ENCODE measurements around the gene EPG5. TPM values are rescaled to one million over a fixed set of nuclear protein-coding genes. Genes with fewer than 3 reads are reported as not detected.
"Not testable (repeated sequence)": the region's sequence is repeated elsewhere in the genome, so short reads cannot be mapped to it uniquely, and the experiment has no call there.

EPG5 gene
- total RNA-seq, 1 experiment from 2014 or later: 22.7 TPM

- POLR2A ChIA-PET; CTCF ChIA-PET; H3K36me3 Mint-ChIP-seq; H3K4me3 Mint-ChIP-seq; ATAC-seq; H3K27ac Mint-ChIP-seq; DNase-seq (ENCODE audit: low spot score); H3K27me3 Mint-ChIP-seq (ENCODE audit: low read depth); H3K9me3 Mint-ChIP-seq: not testable (repeated sequence)
- H3K4me1 Mint-ChIP-seq: peaks cover 30% of the 10 kb centered on the region
Measured at GRCh38 chr18:45826716-45827115, 140.4 kb downstream of the EPG5 start.

DNA sequence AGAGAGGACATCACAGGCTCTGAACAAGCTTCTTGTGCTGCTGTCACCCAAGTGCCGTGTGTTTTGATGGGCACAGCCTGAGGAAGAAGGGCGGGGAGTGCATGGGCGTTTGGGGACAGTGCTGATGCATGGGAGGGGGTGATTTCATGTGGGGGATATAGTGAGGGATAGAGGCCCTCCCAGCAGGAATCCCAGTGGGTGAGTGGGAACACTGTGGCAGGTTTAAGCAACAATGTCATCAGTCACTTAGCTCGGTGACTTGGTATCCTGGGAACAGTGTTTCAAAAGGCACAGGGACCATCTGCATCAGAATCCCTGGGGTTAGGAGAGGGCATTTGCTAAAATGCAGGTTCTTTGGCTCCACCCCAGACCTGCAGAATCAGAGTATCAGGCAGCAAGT lies 141.0 kb downstream of the EPG5 start:
- ChIA-PET CTCF (interaction anchor here (0.8 kb wide), 1 partner anchor 14 kb away, joined by 3 read pairs; no protein-coding TSS in a partner anchor), POLR2A (no interaction called here)
- no peaks in the 10 kb centered on the region for H3K36me3 Mint-ChIP-seq
- TF ChIP-seq TEAD1 (CRISPR knock-in tag; IDR thresholded peaks at IDR 0.05) (no peak), NFATC4 (CRISPR knock-in tag; IDR thresholded peaks at IDR 0.05) (no peak), CBFB (CRISPR knock-in tag; IDR thresholded peaks at IDR 0.05; ENCODE audit: low read depth) (no peak), KAT7 (CRISPR knock-in tag; IDR thresholded peaks at IDR 0.05; ENCODE audit: borderline replicate concordance) (no peak)
- TF ChIP-seq, protein P1, sequence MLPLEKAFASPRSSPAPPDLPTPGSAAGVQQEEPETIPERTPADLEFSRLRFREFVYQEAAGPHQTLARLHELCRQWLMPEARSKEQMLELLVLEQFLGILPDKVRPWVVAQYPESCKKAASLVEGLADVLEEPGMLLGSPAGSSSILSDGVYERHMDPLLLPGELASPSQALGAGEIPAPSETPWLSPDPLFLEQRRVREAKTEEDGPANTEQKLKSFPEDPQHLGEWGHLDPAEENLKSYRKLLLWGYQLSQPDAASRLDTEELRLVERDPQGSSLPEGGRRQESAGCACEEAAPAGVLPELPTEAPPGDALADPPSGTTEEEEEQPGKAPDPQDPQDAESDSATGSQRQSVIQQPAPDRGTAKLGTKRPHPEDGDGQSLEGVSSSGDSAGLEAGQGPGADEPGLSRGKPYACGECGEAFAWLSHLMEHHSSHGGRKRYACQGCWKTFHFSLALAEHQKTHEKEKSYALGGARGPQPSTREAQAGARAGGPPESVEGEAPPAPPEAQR (CRISPR knock-in tag; IDR thresholded peaks at IDR 0.05): no peak
- peaks cover 8% of the 10 kb centered on the region for H3K9me3 Mint-ChIP-seq
- no peak overlapping the region for H3K27ac Mint-ChIP-seq
- DNase-seq (ENCODE audit: low spot score) (no peak), ATAC-seq (no peak)
- H3K4me1 Mint-ChIP-seq: peaks cover 30% of the 10 kb centered on the region
- H3K4me3 Mint-ChIP-seq: no peak overlapping the region
- H3K27me3 Mint-ChIP-seq (ENCODE audit: low read depth): no peaks in the 10 kb centered on the region; the same call in 1 of the 2 replicates

GRCh38 chr18:45825258-45826044 lies 141.7 kb downstream of the EPG5 start, which contains the start of gene SIGLEC15:
SIGLEC15 (plus strand) TSS chr18:45825675; CDS start chr18:45825729, 54 bp downstream.
- DNase-seq (ENCODE audit: low spot score) (no peak), ATAC-seq (peak; percentile 15)
- peaks cover 8% of the 10 kb centered on the region for H3K9me3 Mint-ChIP-seq
- peak within 1 kb of the TSS; percentile 5; the same call in 1 of the 2 replicates for H3K27ac Mint-ChIP-seq
- no peak for TF ChIP-seq JUN (CRISPR knock-in tag; IDR thresholded peaks at IDR 0.05)
- no peak for TF ChIP-seq ZNF423 (CRISPR knock-in tag; IDR thresholded peaks at IDR 0.05)
- no peak for TF ChIP-seq ESRRA (CRISPR knock-in tag; IDR thresholded peaks at IDR 0.05; ENCODE audit: borderline replicate concordance)
- no peak for TF ChIP-seq NR3C1 (CRISPR knock-in tag; conservative IDR thresholded peaks at IDR 0.05; ENCODE audit: low read depth)
- POLR2A ChIA-PET: no interaction called here
- no peaks in the 10 kb centered on the region for H3K36me3 Mint-ChIP-seq
- no peak within 1 kb of the TSS for H3K4me3 Mint-ChIP-seq
- peaks cover 30% of the 10 kb centered on the region for H3K4me1 Mint-ChIP-seq
- no peaks in the 10 kb centered on the region; the same call in 1 of the 2 replicates for H3K27me3 Mint-ChIP-seq (ENCODE audit: low read depth)
- CTCF ChIA-PET: interaction anchor here (0.8 kb wide), 1 partner anchor 14 kb away, joined by 3 read pairs; no protein-coding TSS in a partner anchor

DNA sequence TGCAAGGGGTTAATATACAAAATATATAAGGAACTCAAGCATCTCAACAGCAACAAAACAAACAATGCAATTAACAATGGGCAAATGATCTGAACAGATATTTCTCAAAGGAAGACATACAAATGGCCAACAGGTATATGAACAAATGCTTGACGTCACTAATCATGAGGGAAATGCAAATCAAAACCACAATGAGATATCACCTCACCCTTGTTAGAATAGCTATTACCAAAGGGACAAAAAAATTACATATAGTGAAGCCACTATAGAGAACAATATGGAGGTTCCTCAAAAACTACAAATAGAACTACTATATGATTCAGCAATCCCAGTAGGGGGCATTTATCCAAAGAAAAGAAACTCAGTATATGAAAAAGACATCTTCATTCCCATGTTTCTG lies 145.4 kb downstream of the EPG5 start:
- no peak for TF ChIP-seq TEAD1 (CRISPR knock-in tag; IDR thresholded peaks at IDR 0.05)
- TF ChIP-seq NR2C2 (CRISPR knock-in tag; IDR thresholded peaks at IDR 0.05): no peak
- TF ChIP-seq ZNF232 (CRISPR knock-in tag; IDR thresholded peaks at IDR 0.05): no peak
- TF ChIP-seq NFE2L1 (CRISPR knock-in tag; IDR thresholded peaks at IDR 0.05): no peak
- TF ChIP-seq, protein P2, sequence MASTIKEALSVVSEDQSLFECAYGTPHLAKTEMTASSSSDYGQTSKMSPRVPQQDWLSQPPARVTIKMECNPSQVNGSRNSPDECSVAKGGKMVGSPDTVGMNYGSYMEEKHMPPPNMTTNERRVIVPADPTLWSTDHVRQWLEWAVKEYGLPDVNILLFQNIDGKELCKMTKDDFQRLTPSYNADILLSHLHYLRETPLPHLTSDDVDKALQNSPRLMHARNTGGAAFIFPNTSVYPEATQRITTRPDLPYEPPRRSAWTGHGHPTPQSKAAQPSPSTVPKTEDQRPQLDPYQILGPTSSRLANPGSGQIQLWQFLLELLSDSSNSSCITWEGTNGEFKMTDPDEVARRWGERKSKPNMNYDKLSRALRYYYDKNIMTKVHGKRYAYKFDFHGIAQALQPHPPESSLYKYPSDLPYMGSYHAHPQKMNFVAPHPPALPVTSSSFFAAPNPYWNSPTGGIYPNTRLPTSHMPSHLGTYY (CRISPR knock-in tag; IDR thresholded peaks at IDR 0.05): no peak
- Mint-ChIP-seq H3K4me1 (peaks cover 10% of the 10 kb centered on the region), H3K27ac (no peak overlapping the region), H3K4me3 (no peak overlapping the region), H3K9me3 (peaks cover 15% of the 10 kb centered on the region), H3K27me3 (ENCODE audit: low read depth) (no peaks in the 10 kb centered on the region; the same call in 1 of the 2 replicates), H3K36me3 (0 out of 2 replicates have a peak, but pooled peaks cover 2% of the 10 kb centered on the region)
- CTCF ChIA-PET: no interaction called here
- DNase-seq (ENCODE audit: low spot score): no peak
- POLR2A ChIA-PET: no interaction called here
- ATAC-seq: no peak

- CTCF ChIA-PET: interaction anchor here (1.4 kb wide), 1 partner anchor 59 kb away, joined by 4 read pairs; no protein-coding TSS in a partner anchor
- H3K4me3 Mint-ChIP-seq: no peak overlapping the region
- POLR2A ChIA-PET: no interaction called here
- TF ChIP-seq SMAD3 (CRISPR knock-in tag; IDR thresholded peaks at IDR 0.05; ENCODE audit: borderline replicate concordance) (no peak), EMX1 (CRISPR knock-in tag; IDR thresholded peaks at IDR 0.05) (no peak)
- TF ChIP-seq, protein P2 (CRISPR knock-in tag; IDR thresholded peaks at IDR 0.05): no peak
- TF ChIP-seq, protein P3, sequence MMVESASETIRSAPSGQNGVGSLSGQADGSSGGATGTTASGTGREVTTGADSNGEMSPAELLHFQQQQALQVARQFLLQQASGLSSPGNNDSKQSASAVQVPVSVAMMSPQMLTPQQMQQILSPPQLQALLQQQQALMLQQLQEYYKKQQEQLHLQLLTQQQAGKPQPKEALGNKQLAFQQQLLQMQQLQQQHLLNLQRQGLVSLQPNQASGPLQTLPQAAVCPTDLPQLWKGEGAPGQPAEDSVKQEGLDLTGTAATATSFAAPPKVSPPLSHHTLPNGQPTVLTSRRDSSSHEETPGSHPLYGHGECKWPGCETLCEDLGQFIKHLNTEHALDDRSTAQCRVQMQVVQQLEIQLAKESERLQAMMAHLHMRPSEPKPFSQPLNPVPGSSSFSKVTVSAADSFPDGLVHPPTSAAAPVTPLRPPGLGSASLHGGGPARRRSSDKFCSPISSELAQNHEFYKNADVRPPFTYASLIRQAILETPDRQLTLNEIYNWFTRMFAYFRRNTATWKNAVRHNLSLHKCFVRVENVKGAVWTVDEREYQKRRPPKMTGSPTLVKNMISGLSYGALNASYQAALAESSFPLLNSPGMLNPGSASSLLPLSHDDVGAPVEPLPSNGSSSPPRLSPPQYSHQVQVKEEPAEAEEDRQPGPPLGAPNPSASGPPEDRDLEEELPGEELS (CRISPR knock-in tag; IDR thresholded peaks at IDR 0.05): no peak
- TF ChIP-seq, protein P4, sequence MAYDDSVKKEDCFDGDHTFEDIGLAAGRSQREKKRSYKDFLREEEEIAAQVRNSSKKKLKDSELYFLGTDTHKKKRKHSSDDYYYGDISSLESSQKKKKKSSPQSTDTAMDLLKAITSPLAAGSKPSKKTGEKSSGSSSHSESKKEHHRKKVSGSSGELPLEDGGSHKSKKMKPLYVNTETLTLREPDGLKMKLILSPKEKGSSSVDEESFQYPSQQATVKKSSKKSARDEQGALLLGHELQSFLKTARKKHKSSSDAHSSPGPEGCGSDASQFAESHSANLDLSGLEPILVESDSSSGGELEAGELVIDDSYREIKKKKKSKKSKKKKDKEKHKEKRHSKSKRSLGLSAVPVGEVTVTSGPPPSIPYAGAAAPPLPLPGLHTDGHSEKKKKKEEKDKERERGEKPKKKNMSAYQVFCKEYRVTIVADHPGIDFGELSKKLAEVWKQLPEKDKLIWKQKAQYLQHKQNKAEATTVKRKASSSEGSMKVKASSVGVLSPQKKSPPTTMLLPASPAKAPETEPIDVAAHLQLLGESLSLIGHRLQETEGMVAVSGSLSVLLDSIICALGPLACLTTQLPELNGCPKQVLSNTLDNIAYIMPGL (CRISPR knock-in tag; IDR thresholded peaks at IDR 0.05): no peak
Measured at GRCh38 chr18:45821026-45821425, 146.1 kb downstream of the EPG5 start.

More at GRCh38 chr18:45821026-45821425, 146.1 kb downstream of the EPG5 start:
- Mint-ChIP-seq H3K9me3 (peaks cover 22% of the 10 kb centered on the region), H3K27ac (no peak overlapping the region), H3K4me1 (peaks cover 9% of the 10 kb centered on the region), H3K36me3 (0 out of 2 replicates have a peak, but pooled peaks cover 3% of the 10 kb centered on the region), H3K27me3 (ENCODE audit: low read depth) (no peaks in the 10 kb centered on the region; the same call in 1 of the 2 replicates)
- DNase-seq (ENCODE audit: low spot score): no peak
- ATAC-seq: no peak

All from WTC11 (cell line).